ENCODE data around the gene DACH1.

The DACH1 gene

DNA sequence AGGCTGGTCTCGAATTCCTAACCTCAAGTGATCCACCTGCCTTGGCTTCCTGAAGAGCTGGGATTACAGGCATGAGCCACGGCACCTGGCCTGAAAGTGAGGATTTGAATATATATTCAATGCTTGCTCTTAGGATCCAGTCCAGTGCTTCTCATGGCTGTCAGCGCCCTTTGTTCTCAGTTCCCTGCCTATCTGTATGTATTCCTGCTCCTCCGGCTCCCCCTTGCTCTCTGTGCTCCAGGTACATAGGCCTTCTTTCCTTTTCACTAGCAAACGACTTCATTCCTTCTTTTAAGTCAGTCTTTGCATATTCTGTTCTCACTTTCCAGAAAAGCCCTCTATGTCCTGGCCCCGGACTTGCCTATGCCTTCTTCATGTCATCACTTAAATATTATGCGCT, 232.8 kb downstream of the DACH1 start:
- no peak overlapping the region for H3K4me2 ChIP-seq (ENCODE audit: insufficient read depth, low read length, poor library complexity, severe bottlenecking)
- no peaks in the 10 kb centered on the region for H3K79me1 ChIP-seq (ENCODE audit: low read depth, low read length)
- no peaks in the 10 kb centered on the region for H3K36me3 ChIP-seq (replicated peaks in 1 of 2; ENCODE audit: control insufficient read depth in 2 of 2, insufficient read depth in 2 of 2, low read length in 2 of 2)
- H3K9me3 ChIP-seq (replicated peaks in 1 of 2; ENCODE audit: control insufficient read depth in 2 of 2, insufficient read depth in 1 of 2, low read depth in 1 of 2, low read length in 2 of 2), result no peaks in the 10 kb centered on the region
- H2BK5ac ChIP-seq (ENCODE audit: low read length), result no peak overlapping the region
- DNase-seq (ENCODE audit: low spot score), result no peak
- H3K23ac ChIP-seq (ENCODE audit: low read depth, low read length, poor library complexity), result no peak overlapping the region
- H3K27me3 ChIP-seq (ENCODE audit: control insufficient read depth in 3 of 3, insufficient read depth in 3 of 3, low read depth in 1 of 3, low read length in 3 of 3), result no peaks in the 10 kb centered on the region
- no peak overlapping the region for H2BK15ac ChIP-seq (ENCODE audit: low read length)
- no CpG with 5 or more reads among the region's 7 CpGs for WGBS, 2 donors (ENCODE audit: extremely low coverage in 2 of 2, insufficient read length in 2 of 2, insufficient replicate concordance in 1 of 2)
- H3K4me1 ChIP-seq (ENCODE audit: control insufficient read depth in 2 of 2, insufficient read depth in 1 of 2, low read depth in 1 of 2, low read length in 2 of 2), result peaks cover 0 to 7% of the 10 kb centered on the region in 2 donors
- H2AK5ac ChIP-seq (ENCODE audit: low read depth, low read length), result no peak overlapping the region
- no peak overlapping the region for H2AFZ ChIP-seq (ENCODE audit: low read length)
- no peak overlapping the region for H4K8ac ChIP-seq (ENCODE audit: low read depth, low read length)
- H2BK120ac ChIP-seq (ENCODE audit: low read depth, low read length), result no peak overlapping the region
- H3K27ac ChIP-seq (replicated peaks; ENCODE audit: low read length), result no peak overlapping the region
- no peak overlapping the region for H3K18ac ChIP-seq (ENCODE audit: low read length)
- no peak overlapping the region for H2BK12ac ChIP-seq (ENCODE audit: low read length)
- no peak overlapping the region for H3K4ac ChIP-seq (ENCODE audit: low read length)
- H3K4me3 ChIP-seq (ENCODE audit: low read length in 2 of 2), result no peak overlapping the region
- H3K14ac ChIP-seq (ENCODE audit: low read length), result no peak overlapping the region
- H3K9ac ChIP-seq (ENCODE audit: low read depth, low read length, poor library complexity), result no peak overlapping the region
- H4K91ac ChIP-seq (ENCODE audit: low read depth, low read length, poor library complexity), result no peak overlapping the region

DNA sequence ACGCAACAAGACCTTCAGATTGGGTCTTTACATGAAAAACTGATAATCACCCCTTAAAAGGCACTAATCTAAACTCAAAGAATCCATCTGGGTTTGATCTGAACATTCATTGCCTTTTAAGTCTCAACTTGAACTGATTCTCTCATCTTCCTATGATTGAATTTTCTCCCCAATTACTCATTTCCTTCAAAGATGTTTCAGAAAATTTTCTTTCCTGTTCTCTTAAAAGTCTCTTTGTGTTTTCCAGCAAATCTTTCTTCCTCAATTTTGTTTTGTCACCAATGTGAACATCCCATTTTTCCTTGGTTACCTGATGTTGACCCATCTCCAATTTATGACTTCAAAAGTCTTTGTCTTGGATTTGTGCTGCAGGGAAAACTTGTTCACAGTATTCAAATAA, 234.3 kb downstream of the DACH1 start:
- no peak overlapping the region for H2BK12ac ChIP-seq (ENCODE audit: low read length)
- no peak overlapping the region for H2AK5ac ChIP-seq (ENCODE audit: low read depth, low read length)
- H3K4me3 ChIP-seq (ENCODE audit: low read length in 2 of 2), result no peak overlapping the region
- H4K91ac ChIP-seq (ENCODE audit: low read depth, low read length, poor library complexity), result no peak overlapping the region
- no peaks in the 10 kb centered on the region for H3K27me3 ChIP-seq (ENCODE audit: control insufficient read depth in 3 of 3, insufficient read depth in 3 of 3, low read depth in 1 of 3, low read length in 3 of 3)
- H4K8ac ChIP-seq (ENCODE audit: low read depth, low read length), result no peak overlapping the region
- H3K79me1 ChIP-seq (ENCODE audit: low read depth, low read length), result no peaks in the 10 kb centered on the region
- H2AFZ ChIP-seq (ENCODE audit: low read length), result no peak overlapping the region
- H3K9ac ChIP-seq (ENCODE audit: low read depth, low read length, poor library complexity), result no peak overlapping the region
- no peaks in the 10 kb centered on the region for H3K9me3 ChIP-seq (replicated peaks in 1 of 2; ENCODE audit: control insufficient read depth in 2 of 2, insufficient read depth in 1 of 2, low read depth in 1 of 2, low read length in 2 of 2)
- H2BK120ac ChIP-seq (ENCODE audit: low read depth, low read length), result no peak overlapping the region
- H3K36me3 ChIP-seq (replicated peaks in 1 of 2; ENCODE audit: control insufficient read depth in 2 of 2, insufficient read depth in 2 of 2, low read length in 2 of 2), result no peaks in the 10 kb centered on the region
- H3K27ac ChIP-seq (replicated peaks; ENCODE audit: low read length), result no peak overlapping the region
- no peak overlapping the region for H3K18ac ChIP-seq (ENCODE audit: low read length)
- H3K23ac ChIP-seq (ENCODE audit: low read depth, low read length, poor library complexity), result no peak overlapping the region
- H2BK15ac ChIP-seq (ENCODE audit: low read length), result no peak overlapping the region
- DNase-seq (ENCODE audit: low spot score), result no peak
- no peak overlapping the region for H2BK5ac ChIP-seq (ENCODE audit: low read length)
- no peak overlapping the region for H3K4me2 ChIP-seq (ENCODE audit: insufficient read depth, low read length, poor library complexity, severe bottlenecking)
- H3K4me1 ChIP-seq (ENCODE audit: control insufficient read depth in 2 of 2, insufficient read depth in 1 of 2, low read depth in 1 of 2, low read length in 2 of 2), result no peaks in the 10 kb centered on the region
- no peak overlapping the region for H3K4ac ChIP-seq (ENCODE audit: low read length)
- no peak overlapping the region for H3K14ac ChIP-seq (ENCODE audit: low read length)
- no CpG with 5 or more reads among the region's 1 CpG for WGBS, 2 donors (ENCODE audit: extremely low coverage in 2 of 2, insufficient read length in 2 of 2, insufficient replicate concordance in 1 of 2)

- Histone ChIP-seq H3K27me3 (ENCODE audit: control insufficient read depth in 3 of 3, insufficient read depth in 3 of 3, low read depth in 1 of 3, low read length in 3 of 3) (no peaks in the 10 kb centered on the region), H3K9me3 (replicated peaks in 1 of 2; ENCODE audit: control insufficient read depth in 2 of 2, insufficient read depth in 1 of 2, low read depth in 1 of 2, low read length in 2 of 2) (no peaks in the 10 kb centered on the region)
- no CpG with 5 or more reads among the region's 3 CpGs for WGBS, 2 donors (ENCODE audit: extremely low coverage in 2 of 2, insufficient read length in 2 of 2, insufficient replicate concordance in 1 of 2)
Observed at GRCh38 chr13:71632206-71632605, 234.8 kb downstream of the DACH1 start.

DNA sequence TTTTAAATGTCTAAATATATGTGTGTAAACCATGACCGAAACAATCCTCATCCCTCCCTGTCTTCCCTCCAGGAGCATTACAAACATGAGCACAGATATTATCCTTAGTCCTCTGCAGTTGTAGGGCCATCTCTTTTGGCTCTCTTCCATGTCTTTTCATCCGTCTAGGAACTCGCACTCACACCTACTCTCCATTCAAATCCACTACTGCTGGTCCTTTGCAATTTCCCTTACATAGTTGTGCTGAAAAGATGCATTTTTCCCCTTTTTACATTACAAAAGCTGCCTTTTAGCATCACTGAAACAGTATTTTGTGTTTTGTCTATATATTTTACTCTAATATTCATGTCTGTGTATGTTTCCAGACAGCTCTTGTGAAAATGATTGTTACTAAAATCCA, 237.8 kb downstream of the DACH1 start:
- H3K27me3 ChIP-seq (ENCODE audit: control insufficient read depth in 3 of 3, insufficient read depth in 3 of 3, low read depth in 1 of 3, low read length in 3 of 3), result no peaks in the 10 kb centered on the region
- DNase-seq (ENCODE audit: low spot score), result no peak
- no peak overlapping the region for H2BK15ac ChIP-seq (ENCODE audit: low read length)
- H3K14ac ChIP-seq (ENCODE audit: low read length), result no peak overlapping the region
- H2AK5ac ChIP-seq (ENCODE audit: low read depth, low read length), result no peak overlapping the region
- H3K18ac ChIP-seq (ENCODE audit: low read length), result no peak overlapping the region
- no peak overlapping the region for H3K9ac ChIP-seq (ENCODE audit: low read depth, low read length, poor library complexity)
- no peak overlapping the region for H4K91ac ChIP-seq (ENCODE audit: low read depth, low read length, poor library complexity)
- no peaks in the 10 kb centered on the region for H3K9me3 ChIP-seq (replicated peaks in 1 of 2; ENCODE audit: control insufficient read depth in 2 of 2, insufficient read depth in 1 of 2, low read depth in 1 of 2, low read length in 2 of 2)
- peaks cover 0 to 3% of the 10 kb centered on the region in 2 donors for H3K4me1 ChIP-seq (ENCODE audit: control insufficient read depth in 2 of 2, insufficient read depth in 1 of 2, low read depth in 1 of 2, low read length in 2 of 2)
- H3K27ac ChIP-seq (replicated peaks; ENCODE audit: low read length), result no peak overlapping the region
- no peak overlapping the region for H4K8ac ChIP-seq (ENCODE audit: low read depth, low read length)
- no CpG with 5 or more reads among the region's 3 CpGs for WGBS, 2 donors (ENCODE audit: extremely low coverage in 2 of 2, insufficient read length in 2 of 2, insufficient replicate concordance in 1 of 2)
- no peak overlapping the region for H2BK12ac ChIP-seq (ENCODE audit: low read length)
- no peak overlapping the region for H2BK120ac ChIP-seq (ENCODE audit: low read depth, low read length)
- H3K4me3 ChIP-seq (ENCODE audit: low read length in 2 of 2), result no peak overlapping the region
- H2BK5ac ChIP-seq (ENCODE audit: low read length), result no peak overlapping the region
- no peak overlapping the region for H2AFZ ChIP-seq (ENCODE audit: low read length)
- H3K36me3 ChIP-seq (replicated peaks in 1 of 2; ENCODE audit: control insufficient read depth in 2 of 2, insufficient read depth in 2 of 2, low read length in 2 of 2), result no peaks in the 10 kb centered on the region
- no peak overlapping the region for H3K4me2 ChIP-seq (ENCODE audit: insufficient read depth, low read length, poor library complexity, severe bottlenecking)
- no peaks in the 10 kb centered on the region for H3K79me1 ChIP-seq (ENCODE audit: low read depth, low read length)
- H3K23ac ChIP-seq (ENCODE audit: low read depth, low read length, poor library complexity), result no peak overlapping the region
- H3K4ac ChIP-seq (ENCODE audit: low read length), result no peak overlapping the region

More at GRCh38 chr13:71632206-71632605, 234.8 kb downstream of the DACH1 start:
- no peak overlapping the region for H3K18ac ChIP-seq (ENCODE audit: low read length)
- H3K27ac ChIP-seq (replicated peaks; ENCODE audit: low read length), result no peak overlapping the region
- no peak overlapping the region for H4K8ac ChIP-seq (ENCODE audit: low read depth, low read length)
- H2BK120ac ChIP-seq (ENCODE audit: low read depth, low read length), result no peak overlapping the region
- no peaks in the 10 kb centered on the region for H3K36me3 ChIP-seq (replicated peaks in 1 of 2; ENCODE audit: control insufficient read depth in 2 of 2, insufficient read depth in 2 of 2, low read length in 2 of 2)
- DNase-seq (ENCODE audit: low spot score), result no peak
- no peak overlapping the region for H2BK12ac ChIP-seq (ENCODE audit: low read length)
- H4K91ac ChIP-seq (ENCODE audit: low read depth, low read length, poor library complexity), result no peak overlapping the region
- no peak overlapping the region for H2AFZ ChIP-seq (ENCODE audit: low read length)
- no peak overlapping the region for H3K9ac ChIP-seq (ENCODE audit: low read depth, low read length, poor library complexity)
- no peak overlapping the region for H2BK15ac ChIP-seq (ENCODE audit: low read length)
- no peak overlapping the region for H3K4me3 ChIP-seq (ENCODE audit: low read length in 2 of 2)
- H2AK5ac ChIP-seq (ENCODE audit: low read depth, low read length), result no peak overlapping the region
- H3K14ac ChIP-seq (ENCODE audit: low read length), result no peak overlapping the region
- no peaks in the 10 kb centered on the region for H3K4me1 ChIP-seq (ENCODE audit: control insufficient read depth in 2 of 2, insufficient read depth in 1 of 2, low read depth in 1 of 2, low read length in 2 of 2)
- no peak overlapping the region for H2BK5ac ChIP-seq (ENCODE audit: low read length)
- no peak overlapping the region for H3K4me2 ChIP-seq (ENCODE audit: insufficient read depth, low read length, poor library complexity, severe bottlenecking)
- no peak overlapping the region for H3K4ac ChIP-seq (ENCODE audit: low read length)
- no peaks in the 10 kb centered on the region for H3K79me1 ChIP-seq (ENCODE audit: low read depth, low read length)
- H3K23ac ChIP-seq (ENCODE audit: low read depth, low read length, poor library complexity), result no peak overlapping the region
